K562 (cell line): ENCODE measurements around the gene GPC1.

Experiments used
- CHD1 ChIP-seq: fragments of 200-600 bp; sonication (generic); IDR thresholded peaks from one replicate; pipeline ENCODE4 v1.6.1; 2012; ENCODE audit warnings: mild to moderate bottlenecking, moderate library complexity, low read length, inconsistent platforms
- EZH2 ChIP-seq: IDR thresholded peaks from 2 replicates; pipeline ENCODE4 v1.6.1; 2012; ENCODE audit warnings: low read depth, mild to moderate bottlenecking, inconsistent platforms, low read length, borderline replicate concordance
- KAT2B ChIP-seq: IDR thresholded peaks from one replicate; pipeline ENCODE4 v1.6.1; 2012; ENCODE audit warnings: low read depth, mild to moderate bottlenecking, control low read depth, inconsistent platforms, low read length, moderate library complexity
- NCOA2 ChIP-seq, 2 experiments: fragments of 450-650 bp; IDR thresholded peaks; 2 replicates each; pipeline ENCODE4 v1.6.1; 2018; ENCODE audit warnings: mild to moderate bottlenecking in 2 of 2, moderate library complexity in 1 of 2; ENCODE audit not compliant: partially characterized antibody in 2 of 2
- POLR2A ChIP-seq: fragments of 450-650 bp; conservative IDR thresholded peaks from 2 replicates; pipeline ENCODE4 v1.6.1; 2016
- RBBP5 ChIP-seq: fragments of 200-600 bp; sonication (generic); IDR thresholded peaks from 2 replicates; pipeline ENCODE4 v1.6.1; 2012; ENCODE audit warnings: borderline replicate concordance, mild to moderate bottlenecking, low read length, control low read depth, inconsistent platforms; ENCODE audit not compliant: insufficient read depth, poor library complexity, severe bottlenecking
- ZNF347 ChIP-seq: fragments of 450-650 bp; formaldehyde crosslinking; IDR thresholded peaks from 2 replicates; pipeline ENCODE4 v1.4.0; 2020; ENCODE audit warnings: low read depth, mild to moderate bottlenecking, moderate library complexity
- TF ChIP-seq, protein P1 (sequence below): IDR thresholded peaks from 3 replicates; pipeline ENCODE4 v1.6.1; 2011; ENCODE audit warnings: borderline replicate concordance, mild to moderate bottlenecking, moderate library complexity; ENCODE audit not compliant: insufficient read length; ENCODE audit errors: extremely low read depth

DNA sequence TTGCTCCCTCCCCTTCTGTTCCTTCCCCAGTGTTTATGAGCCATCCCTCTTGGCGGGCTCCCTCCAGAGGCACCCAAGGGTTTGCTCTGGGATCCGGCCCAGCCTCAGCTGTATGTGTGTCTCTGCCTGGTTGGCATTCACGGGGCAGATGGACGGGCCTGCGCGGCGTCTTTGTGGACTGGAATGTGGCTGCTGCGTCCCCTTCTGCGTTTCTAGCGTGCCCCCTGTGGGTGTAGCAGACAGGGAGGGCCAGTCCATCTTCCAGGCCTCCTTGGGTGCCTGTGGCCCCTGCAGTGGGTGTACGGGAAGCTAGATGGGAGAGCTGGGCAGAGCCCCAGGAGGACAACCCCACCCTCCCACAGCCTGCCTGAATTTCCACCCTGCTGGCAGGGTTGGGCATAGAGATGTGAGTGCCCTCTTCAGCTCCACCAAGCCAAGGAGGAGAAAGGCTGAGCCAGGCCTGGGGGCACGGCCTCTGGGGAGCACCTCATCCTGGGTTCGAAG, 15.7 kb downstream of the GPC1 start:
- TF ChIP-seq POLR2A, result no peak
- TF ChIP-seq EZH2, result no peak
- no peak for TF ChIP-seq ZNF347 (CRISPR knock-in tag)
- no peak for TF ChIP-seq NCOA2 (IDR thresholded peaks at IDR 0.05; ENCODE audit: partially characterized antibody in 2 of 2)
- no peak for TF ChIP-seq RBBP5
- TF ChIP-seq, protein P1, sequence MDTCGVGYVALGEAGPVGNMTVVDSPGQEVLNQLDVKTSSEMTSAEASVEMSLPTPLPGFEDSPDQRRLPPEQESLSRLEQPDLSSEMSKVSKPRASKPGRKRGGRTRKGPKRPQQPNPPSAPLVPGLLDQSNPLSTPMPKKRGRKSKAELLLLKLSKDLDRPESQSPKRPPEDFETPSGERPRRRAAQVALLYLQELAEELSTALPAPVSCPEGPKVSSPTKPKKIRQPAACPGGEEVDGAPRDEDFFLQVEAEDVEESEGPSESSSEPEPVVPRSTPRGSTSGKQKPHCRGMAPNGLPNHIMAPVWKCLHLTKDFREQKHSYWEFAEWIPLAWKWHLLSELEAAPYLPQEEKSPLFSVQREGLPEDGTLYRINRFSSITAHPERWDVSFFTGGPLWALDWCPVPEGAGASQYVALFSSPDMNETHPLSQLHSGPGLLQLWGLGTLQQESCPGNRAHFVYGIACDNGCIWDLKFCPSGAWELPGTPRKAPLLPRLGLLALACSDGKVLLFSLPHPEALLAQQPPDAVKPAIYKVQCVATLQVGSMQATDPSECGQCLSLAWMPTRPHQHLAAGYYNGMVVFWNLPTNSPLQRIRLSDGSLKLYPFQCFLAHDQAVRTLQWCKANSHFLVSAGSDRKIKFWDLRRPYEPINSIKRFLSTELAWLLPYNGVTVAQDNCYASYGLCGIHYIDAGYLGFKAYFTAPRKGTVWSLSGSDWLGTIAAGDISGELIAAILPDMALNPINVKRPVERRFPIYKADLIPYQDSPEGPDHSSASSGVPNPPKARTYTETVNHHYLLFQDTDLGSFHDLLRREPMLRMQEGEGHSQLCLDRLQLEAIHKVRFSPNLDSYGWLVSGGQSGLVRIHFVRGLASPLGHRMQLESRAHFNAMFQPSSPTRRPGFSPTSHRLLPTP, result no peak
- TF ChIP-seq KAT2B, result no peak
- TF ChIP-seq CHD1, result no peak
